Retina (tissue), 1 donor: ENCODE data around the gene C10orf105.

Source experiments
- DNase-seq: peaks from one replicate; pipeline ENCODE4 v3.0.0-alpha.2; 2016

Gene C10orf105

GRCh38 chr10:71719464-71720201 is at the start of gene C10orf105:
Gene C10orf105, minus strand, starts transcription at chr10:71719778. Its CDS starts 3,441 bp downstream, at chr10:71716337.
- DNase-seq, result peak; percentile 61

GRCh38 chr10:71767420-71768035 is 48.0 kb upstream of the C10orf105 start:
- no peak for DNase-seq

GRCh38 chr10:71766717-71767419 is 47.3 kb upstream of the C10orf105 start:
- DNase-seq, result no peak

GRCh38 chr10:71765906-71766716 is 46.5 kb upstream of the C10orf105 start:
- no peak for DNase-seq

- DNase-seq, result no peak
Measured at GRCh38 chr10:71765176-71765904, 45.8 kb upstream of the C10orf105 start.

- DNase-seq, result no peak
Measured at GRCh38 chr10:71763352-71764127, 44.0 kb upstream of the C10orf105 start.

- no peak for DNase-seq
Measured at GRCh38 chr10:71762324-71762723, 42.7 kb upstream of the C10orf105 start.

- no peak for DNase-seq
Measured at GRCh38 chr10:71761541-71762113, 42.0 kb upstream of the C10orf105 start.

- no peak for DNase-seq
Measured at GRCh38 chr10:71761105-71761511, 41.5 kb upstream of the C10orf105 start.

GRCh38 chr10:71757399-71757922 is 37.9 kb upstream of the C10orf105 start:
- DNase-seq, result no peak

- DNase-seq, result no peak
Measured at GRCh38 chr10:71756311-71757191, 37.0 kb upstream of the C10orf105 start.

- DNase-seq, result no peak
Measured at GRCh38 chr10:71755179-71755879, 35.8 kb upstream of the C10orf105 start.

- no peak for DNase-seq
Measured at GRCh38 chr10:71754562-71754961, 35.0 kb upstream of the C10orf105 start.

- DNase-seq, result no peak
Measured at GRCh38 chr10:71753960-71754505, 34.5 kb upstream of the C10orf105 start.

GRCh38 chr10:71753091-71753959 is 33.7 kb upstream of the C10orf105 start:
- no peak for DNase-seq

- peak; percentile 34 for DNase-seq
Measured at GRCh38 chr10:71752391-71753090, 33.0 kb upstream of the C10orf105 start.
